SH-SY5Y (cell line): ENCODE measurements around the gene CRTAC1.

ENCODE experiments used
- GATA2 ChIP-seq: IDR thresholded peaks from 2 replicates; pipeline ENCODE4 v1.6.1; 2011; ENCODE audit warnings: mild to moderate bottlenecking, low read depth, low read length
- GATA3 ChIP-seq: IDR thresholded peaks from 2 replicates; pipeline ENCODE4 v1.6.1; 2011; ENCODE audit warnings: low read depth, mild to moderate bottlenecking, low read length, moderate library complexity

GRCh38 chr10:97836446-97836845 is 194.0 kb downstream of the CRTAC1 start:
- no peak for TF ChIP-seq GATA2
- no peak for TF ChIP-seq GATA3
